HG03521 (cell line): ENCODE data around the gene COL6A1.
"Not testable (repeated sequence)": the region's sequence is repeated elsewhere in the genome, so short reads cannot be mapped to it uniquely, and the experiment has no call there.

Experiments
- ATAC-seq: cut with Tn5 transposase; IDR thresholded peaks from one replicate; pipeline ENCODE4 v1.9.1; 2021; ENCODE audit warnings: mild to moderate bottlenecking, moderate library complexity; ENCODE audit not compliant: unreplicated experiment

Gene COL6A1

GRCh38 chr21:45966791-45967394 lies 14.7 kb upstream of the COL6A1 start:
- no peak for ATAC-seq

- ATAC-seq = no peak
Observed at GRCh38 chr21:45969921-45970673, 11.5 kb upstream of the COL6A1 start.

GRCh38 chr21:45970674-45971615 lies 10.6 kb upstream of the COL6A1 start:
- ATAC-seq = no peak

- ATAC-seq = no peak
Observed at GRCh38 chr21:45971616-45972352, 9.8 kb upstream of the COL6A1 start.

- no peak for ATAC-seq
Observed at GRCh38 chr21:45972353-45972715, 9.2 kb upstream of the COL6A1 start.

GRCh38 chr21:45972716-45973474 lies 8.7 kb upstream of the COL6A1 start:
- no peak for ATAC-seq

- no peak for ATAC-seq
Observed at GRCh38 chr21:45973475-45974072, 8.0 kb upstream of the COL6A1 start.

GRCh38 chr21:45974073-45975019 lies 7.2 kb upstream of the COL6A1 start:
- no peak for ATAC-seq

- ATAC-seq = no peak
Observed at GRCh38 chr21:45975020-45975666, 6.4 kb upstream of the COL6A1 start.

GRCh38 chr21:45975667-45976409 lies 5.7 kb upstream of the COL6A1 start:
- ATAC-seq = not testable (repeated sequence)

- ATAC-seq = no peak
Observed at GRCh38 chr21:45976701-45977311, 4.8 kb upstream of the COL6A1 start.

GRCh38 chr21:45977396-45977795 lies 4.2 kb upstream of the COL6A1 start:
- ATAC-seq = no peak

GRCh38 chr21:45979141-45979631 lies 2.4 kb upstream of the COL6A1 start:
- ATAC-seq = no peak

GRCh38 chr21:45979651-45980050 lies 1.9 kb upstream of the COL6A1 start:
- no peak for ATAC-seq

GRCh38 chr21:45980271-45980670 lies 1.3 kb upstream of the COL6A1 start:
- no peak for ATAC-seq

- ATAC-seq = no peak
Observed at GRCh38 chr21:45980697-45981096, 873 bp upstream of the COL6A1 start.
